Activated T-cell treated with anti-CD3 and anti-CD28 coated beads, Interleukin-2, amount 50 U/mL, for 24 hours (primary cell): Measurements from ENCODE around the gene EXOC3L2.

ENCODE experiments used
- DNase-seq: peaks from one replicate; pipeline ENCODE4 v3.0.0-alpha.2; 2020
- H3K27ac Mint-ChIP-seq: 2 replicates; pipeline ENCODE4 v1.8.0; 2020; ENCODE audit warnings: mild to moderate bottlenecking, mixed read lengths
- H3K27me3 Mint-ChIP-seq: 2 replicates; pipeline ENCODE4 v1.8.0; 2020; ENCODE audit warnings: mixed read lengths
- H3K36me3 Mint-ChIP-seq: 2 replicates; pipeline ENCODE4 v1.8.0; 2020; ENCODE audit warnings: low read depth, mixed read lengths
- H3K4me1 Mint-ChIP-seq: 2 replicates; pipeline ENCODE4 v1.8.0; 2020; ENCODE audit warnings: low read depth, mixed read lengths
- H3K4me3 Mint-ChIP-seq: 2 replicates; pipeline ENCODE4 v1.8.0; 2020; ENCODE audit warnings: mild to moderate bottlenecking, moderate library complexity, mixed read lengths
- H3K9me3 Mint-ChIP-seq: 2 replicates; pipeline ENCODE4 v1.8.0; 2020; ENCODE audit warnings: mixed read lengths

Gene EXOC3L2

DNA sequence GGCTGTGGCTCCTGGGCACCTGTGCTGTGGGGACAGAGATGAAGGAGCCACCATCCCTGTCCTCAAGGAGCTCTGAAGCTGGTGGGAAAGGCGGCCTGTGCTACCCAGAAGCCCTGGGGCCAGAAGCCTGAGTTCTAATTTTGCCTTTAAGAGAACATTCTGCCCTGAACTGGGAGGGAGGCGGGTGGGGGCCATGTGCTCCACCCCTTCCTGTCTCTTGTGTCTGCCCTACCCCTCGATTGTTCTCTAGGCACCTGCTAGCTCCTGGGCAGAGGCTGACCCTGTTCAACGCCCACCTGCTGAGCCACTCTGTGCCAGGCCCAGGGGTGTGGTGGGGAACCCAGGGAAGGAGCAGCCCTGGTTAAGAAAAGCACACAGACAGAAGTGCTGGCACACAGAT, 73.0 kb downstream of the EXOC3L2 start:
- Mint-ChIP-seq H3K4me1 (peaks cover 45% of the 10 kb centered on the region), H3K4me3 (no peak overlapping the region), H3K27ac (peak overlapping the region; percentile 87), H3K27me3 (no peaks in the 10 kb centered on the region), H3K9me3 (no peaks in the 10 kb centered on the region), H3K36me3 (no peaks in the 10 kb centered on the region)
- DNase-seq, result peak; percentile 52

DNA sequence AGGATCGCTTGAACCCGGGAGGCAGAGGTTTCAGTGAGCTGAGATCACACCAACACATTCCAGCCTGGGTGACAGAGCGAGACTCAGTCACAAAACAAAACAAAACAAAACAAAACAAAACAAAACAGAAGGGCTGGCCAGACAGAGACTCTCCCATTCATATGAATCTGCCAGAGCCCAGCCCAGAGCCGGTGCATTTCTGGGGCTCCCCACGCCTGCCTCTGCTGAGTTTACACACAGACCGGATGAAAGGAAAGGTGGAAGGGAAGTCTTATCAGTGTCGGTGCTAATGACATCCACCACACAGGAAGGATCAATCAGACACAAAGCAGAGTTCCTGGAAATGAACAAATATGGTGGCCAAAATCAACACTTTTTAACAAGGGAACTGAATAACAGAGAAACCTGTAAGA, 74.0 kb downstream of the EXOC3L2 start:
- no peaks in the 10 kb centered on the region for H3K9me3 Mint-ChIP-seq
- peak overlapping the region; percentile 27 for H3K4me3 Mint-ChIP-seq
- H3K27ac Mint-ChIP-seq, result peak overlapping the region; percentile 87
- DNase-seq, result no peak
- no peaks in the 10 kb centered on the region for H3K36me3 Mint-ChIP-seq
- peaks cover 45% of the 10 kb centered on the region for H3K4me1 Mint-ChIP-seq
- no peaks in the 10 kb centered on the region for H3K27me3 Mint-ChIP-seq

DNA sequence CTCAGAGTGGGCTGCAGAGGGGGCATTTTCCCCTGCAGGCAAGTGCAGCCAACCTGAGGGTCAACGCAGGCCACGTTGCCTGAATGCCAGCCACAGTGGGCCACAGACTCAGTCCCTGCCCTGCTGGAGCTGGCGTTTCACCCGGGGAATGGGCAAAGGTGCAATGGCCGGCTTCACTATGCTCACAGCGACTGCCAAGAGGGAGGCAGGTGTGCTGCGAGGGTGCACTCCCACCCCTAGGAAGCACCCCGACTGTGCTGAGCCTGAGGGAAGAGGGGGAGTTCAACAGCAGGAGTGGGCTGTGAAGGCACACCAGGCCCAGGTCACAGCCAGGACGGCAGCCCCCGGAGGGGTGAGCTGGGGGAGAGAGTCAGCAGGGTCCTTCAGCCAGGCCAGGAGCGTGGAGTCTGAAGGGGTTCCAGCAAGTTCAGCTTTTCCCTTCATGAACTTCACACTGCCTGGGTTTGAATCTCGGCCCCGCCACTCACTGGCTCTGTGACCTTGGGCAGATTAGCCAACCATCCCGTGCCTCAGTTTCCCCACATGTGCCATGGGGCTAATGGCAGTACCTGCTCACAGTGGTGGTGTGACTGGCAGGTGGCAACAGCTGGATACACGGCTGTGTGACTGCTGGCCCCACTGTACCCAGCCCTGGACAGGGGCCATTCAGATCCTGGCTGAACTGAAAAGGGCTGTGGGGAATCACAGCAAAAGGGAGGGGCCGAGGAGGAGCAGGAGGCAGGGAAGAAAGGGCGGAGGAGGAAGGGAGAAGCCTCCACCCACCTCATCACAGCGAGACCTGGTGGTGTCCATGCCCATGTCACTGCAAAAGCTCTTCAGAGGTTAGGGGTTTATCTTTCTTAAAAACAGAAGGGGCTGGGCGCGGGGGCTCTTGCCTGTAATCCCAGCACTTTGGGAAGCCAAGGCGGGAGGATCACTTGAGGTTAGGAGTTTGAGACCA, 74.8 kb downstream of the EXOC3L2 start:
- Mint-ChIP-seq H3K4me1 (peaks cover 41% of the 10 kb centered on the region), H3K4me3 (no peak overlapping the region), H3K27me3 (no peaks in the 10 kb centered on the region), H3K27ac (peak overlapping the region; percentile 87), H3K36me3 (no peaks in the 10 kb centered on the region), H3K9me3 (no peaks in the 10 kb centered on the region)
- DNase-seq, result no peak

DNA sequence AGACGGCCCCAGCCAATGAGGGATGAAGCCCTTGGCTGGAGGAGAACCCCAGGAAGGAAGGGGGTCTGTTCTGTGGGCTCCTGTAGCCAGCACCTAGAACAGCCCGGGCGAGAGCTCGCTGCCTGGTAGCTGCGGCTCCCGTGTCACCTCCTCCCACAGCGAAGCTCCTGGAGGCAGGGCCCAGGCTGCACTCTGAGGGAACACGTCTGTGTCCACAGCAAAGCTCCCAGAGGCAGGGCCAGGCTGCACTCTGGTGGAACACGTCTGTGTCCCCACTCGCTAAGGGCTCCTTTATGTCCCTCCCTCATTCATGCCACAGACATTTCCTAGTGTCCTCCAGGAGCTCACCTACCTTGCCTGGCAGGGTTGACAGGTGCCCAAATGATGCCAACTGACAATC, 75.6 kb downstream of the EXOC3L2 start:
- peaks cover 41% of the 10 kb centered on the region for H3K4me1 Mint-ChIP-seq
- no peaks in the 10 kb centered on the region for H3K9me3 Mint-ChIP-seq
- H3K27ac Mint-ChIP-seq, result no peak overlapping the region
- no peak overlapping the region for H3K4me3 Mint-ChIP-seq
- H3K27me3 Mint-ChIP-seq, result no peaks in the 10 kb centered on the region
- no peak for DNase-seq
- H3K36me3 Mint-ChIP-seq, result no peaks in the 10 kb centered on the region

DNA sequence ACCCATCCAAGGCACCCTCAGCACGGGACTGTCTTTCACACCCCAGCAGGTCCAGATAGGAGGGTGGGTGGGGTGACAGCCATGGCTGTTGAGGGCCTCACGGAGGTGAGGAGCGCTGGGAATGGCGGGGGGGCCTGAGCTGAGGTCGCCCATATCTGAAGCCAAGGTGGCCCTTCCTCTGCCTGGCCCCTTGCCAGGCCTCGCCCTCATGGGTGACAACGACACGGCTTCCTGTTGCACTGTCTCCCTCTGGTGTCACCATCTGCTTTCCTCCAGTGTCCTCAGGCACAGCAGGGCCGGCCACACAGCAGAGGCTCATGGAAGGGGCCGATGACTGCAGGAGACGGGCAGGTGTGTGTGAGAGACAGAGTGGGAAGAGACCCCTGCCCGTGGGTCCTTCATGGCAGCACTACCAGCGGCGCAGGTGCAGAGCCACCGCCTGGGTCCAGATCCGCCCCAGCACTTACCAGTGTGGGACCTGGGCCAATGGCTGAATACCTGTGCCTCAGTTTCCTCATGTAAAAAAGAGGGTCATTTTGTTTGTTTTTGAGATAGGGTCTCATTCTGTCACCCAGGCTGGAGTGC, 76.3 kb downstream of the EXOC3L2 start:
- H3K9me3 Mint-ChIP-seq, result no peaks in the 10 kb centered on the region
- H3K36me3 Mint-ChIP-seq, result no peaks in the 10 kb centered on the region
- H3K27me3 Mint-ChIP-seq, result no peaks in the 10 kb centered on the region
- H3K4me3 Mint-ChIP-seq, result no peak overlapping the region
- peaks cover 44% of the 10 kb centered on the region for H3K4me1 Mint-ChIP-seq
- H3K27ac Mint-ChIP-seq, result no peak overlapping the region
- no peak for DNase-seq

DNA sequence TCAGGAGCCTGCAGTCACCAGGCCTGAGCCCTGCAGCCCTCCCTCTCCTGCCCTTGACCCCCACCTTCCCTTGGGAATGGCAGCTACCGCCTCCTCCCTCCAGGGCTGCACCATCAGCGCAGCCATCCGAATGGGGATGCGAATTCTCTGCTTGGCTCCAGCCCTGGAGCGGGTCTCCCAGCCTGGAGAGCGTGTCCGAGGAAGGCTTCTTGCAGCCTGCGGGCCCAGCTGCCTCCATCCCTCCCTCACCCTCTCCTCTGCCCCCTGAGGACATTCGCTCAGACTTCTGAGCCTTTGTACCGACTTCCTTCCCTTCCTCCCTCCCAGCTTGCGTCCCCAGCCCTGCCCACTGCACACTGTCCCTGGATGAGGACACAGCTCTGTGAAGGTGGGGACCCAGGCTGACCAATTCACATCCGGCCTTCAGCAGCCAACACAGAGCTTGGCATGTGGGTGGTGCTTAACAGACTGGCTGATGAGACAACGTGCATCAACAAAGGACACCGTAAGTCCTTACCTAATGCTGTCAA, 78.4 kb downstream of the EXOC3L2 start:
- Mint-ChIP-seq H3K36me3 (no peaks in the 10 kb centered on the region), H3K27ac (peak overlapping the region; percentile 2), H3K27me3 (no peaks in the 10 kb centered on the region), H3K4me3 (no peak overlapping the region), H3K4me1 (peaks cover 34% of the 10 kb centered on the region), H3K9me3 (no peaks in the 10 kb centered on the region)
- no peak for DNase-seq

DNA sequence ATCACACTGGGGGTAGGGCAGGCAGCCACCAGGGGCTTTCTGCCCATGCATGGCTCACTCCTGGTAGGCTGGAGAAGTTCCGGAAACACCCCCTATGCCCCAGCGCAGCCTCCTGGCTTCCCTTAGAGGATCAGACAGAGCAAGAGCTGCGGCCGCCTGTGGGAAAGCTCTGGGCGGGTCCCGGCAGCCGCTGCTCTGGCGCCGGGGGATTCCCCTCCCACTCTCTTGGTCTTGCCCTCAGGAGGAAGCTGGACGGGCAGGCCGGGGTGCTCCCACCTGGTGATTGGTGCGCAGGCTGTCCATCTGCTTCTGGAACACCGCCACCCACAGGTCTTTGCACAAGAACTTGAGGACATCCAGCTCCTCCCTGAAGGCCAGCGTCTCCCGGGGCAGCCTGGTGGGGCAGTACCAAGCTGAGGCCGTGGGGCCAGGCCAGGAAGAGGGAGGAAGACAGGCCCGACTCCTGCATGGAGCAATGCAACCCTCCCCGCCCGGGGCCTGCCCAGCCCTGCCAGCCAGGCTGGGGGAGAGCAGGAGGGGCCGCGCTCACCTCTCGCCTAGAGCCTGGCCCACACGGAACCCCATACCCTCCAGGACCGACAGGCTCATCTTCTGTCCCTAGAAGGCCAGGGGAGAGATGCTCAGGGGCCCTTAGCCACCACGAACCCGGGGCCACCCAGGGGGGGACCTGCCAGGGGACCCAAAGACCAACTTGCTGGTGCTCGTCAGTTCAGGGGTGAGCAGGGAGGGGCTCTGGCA, 80.5 kb downstream of the EXOC3L2 start:
- peaks cover 18% of the 10 kb centered on the region for H3K4me1 Mint-ChIP-seq
- H3K27me3 Mint-ChIP-seq, result no peaks in the 10 kb centered on the region
- DNase-seq, result peak; percentile 61
- no peaks in the 10 kb centered on the region for H3K9me3 Mint-ChIP-seq
- H3K4me3 Mint-ChIP-seq, result no peak overlapping the region
- H3K27ac Mint-ChIP-seq, result peak overlapping the region; percentile 11
- no peaks in the 10 kb centered on the region for H3K36me3 Mint-ChIP-seq

DNA sequence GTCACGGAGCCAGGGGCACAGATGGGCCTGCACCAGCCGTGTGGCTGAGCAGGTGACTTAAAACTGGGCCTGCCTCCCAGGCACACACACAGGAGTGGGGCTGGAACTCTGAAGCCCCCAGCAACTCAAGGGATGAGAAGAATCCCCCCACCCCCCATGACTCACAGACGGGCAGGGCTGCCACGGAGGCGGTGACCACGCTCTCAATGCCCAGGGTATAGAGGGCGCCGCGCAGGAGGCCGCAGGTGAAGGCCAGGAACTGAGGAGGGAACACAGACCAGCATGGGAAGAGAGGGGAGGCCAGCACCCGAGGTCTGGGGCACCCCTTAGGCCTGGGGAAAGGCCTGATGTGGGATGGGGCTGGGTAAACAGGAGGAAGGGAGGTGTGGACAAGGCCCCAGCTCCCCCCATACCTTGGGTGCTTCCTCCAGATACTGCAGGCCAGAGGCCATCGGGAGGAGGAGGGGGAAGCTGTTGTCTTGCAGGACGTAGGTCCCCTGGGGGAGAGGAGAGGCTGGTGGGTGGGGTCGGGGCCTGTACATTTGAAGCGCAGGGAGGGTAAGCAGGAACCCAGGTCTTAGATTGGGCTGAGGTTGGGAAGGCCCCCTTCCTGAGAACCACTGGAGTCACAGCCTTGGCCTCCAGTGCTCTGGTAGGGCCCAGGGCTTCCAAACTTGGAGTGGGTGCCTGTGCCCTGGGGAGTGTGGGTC, 81.3 kb downstream of the EXOC3L2 start:
- Mint-ChIP-seq H3K27me3 (no peaks in the 10 kb centered on the region), H3K4me3 (no peak overlapping the region), H3K27ac (peak overlapping the region; percentile 11), H3K9me3 (no peaks in the 10 kb centered on the region), H3K4me1 (peaks cover 17% of the 10 kb centered on the region), H3K36me3 (no peaks in the 10 kb centered on the region)
- no peak for DNase-seq

DNA sequence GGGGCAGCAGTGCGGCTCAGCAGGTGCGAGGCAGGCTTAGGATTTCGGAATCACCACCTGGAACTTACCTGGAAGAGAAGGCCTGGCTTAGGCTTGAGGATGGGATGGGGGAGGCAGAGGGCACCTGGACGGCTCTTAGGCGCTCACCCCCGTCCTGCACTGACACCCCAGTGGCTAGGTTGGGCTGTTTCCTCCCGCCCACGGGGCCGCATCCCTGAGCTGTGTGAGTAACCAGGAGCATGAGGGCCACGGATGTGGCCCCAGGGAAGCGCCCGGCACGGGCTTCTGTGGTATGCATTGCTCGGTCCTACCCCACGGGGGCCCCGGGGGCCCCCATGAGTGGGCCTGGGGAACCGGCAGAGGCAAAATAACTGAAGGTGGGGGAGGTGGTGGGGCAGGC, 82.1 kb downstream of the EXOC3L2 start:
- Mint-ChIP-seq H3K4me3 (no peak overlapping the region), H3K4me1 (peaks cover 16% of the 10 kb centered on the region), H3K9me3 (no peaks in the 10 kb centered on the region), H3K36me3 (no peaks in the 10 kb centered on the region), H3K27me3 (peaks cover under 1% of the 10 kb centered on the region), H3K27ac (no peak overlapping the region)
- no peak for DNase-seq

DNA sequence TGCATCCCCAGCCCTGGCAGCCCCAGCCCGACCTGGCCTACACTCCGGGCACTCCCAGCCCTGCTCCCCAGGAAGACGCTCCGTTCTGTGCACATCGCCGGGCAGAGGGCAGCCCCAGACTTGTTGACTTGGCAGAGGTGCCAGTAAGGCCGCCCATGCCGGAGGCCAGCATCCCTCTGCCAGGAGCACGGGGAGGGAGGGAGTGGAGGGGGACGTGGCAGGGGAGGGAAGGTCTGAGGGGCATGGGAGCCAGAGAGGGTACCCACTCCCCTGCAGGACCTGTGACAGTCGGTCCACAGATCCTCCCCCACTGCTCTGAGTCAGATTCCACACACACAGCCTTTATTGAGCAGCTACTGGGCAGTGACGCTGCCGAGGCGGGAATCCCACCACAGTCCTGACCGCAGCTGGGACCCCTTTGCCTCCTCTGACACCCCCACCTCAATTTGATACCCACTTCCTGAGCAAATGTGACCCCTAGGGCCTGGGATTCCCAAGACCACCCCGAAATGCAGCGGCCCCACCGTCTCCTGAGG, 82.5 kb downstream of the EXOC3L2 start:
- Mint-ChIP-seq H3K4me1 (peaks cover 16% of the 10 kb centered on the region), H3K9me3 (no peaks in the 10 kb centered on the region), H3K36me3 (no peaks in the 10 kb centered on the region), H3K27me3 (peaks cover 4% of the 10 kb centered on the region), H3K4me3 (no peak overlapping the region), H3K27ac (no peak overlapping the region)
- no peak for DNase-seq
